GM21786 (cell line): ENCODE results near the gene SNX10.

Source experiments
- ATAC-seq: cut with Tn5 transposase; IDR thresholded peaks from one replicate; pipeline ENCODE4 v1.9.1; 2021; ENCODE audit not compliant: unreplicated experiment

SNX10 gene

GRCh38 chr7:26398756-26399509 lies 107.3 kb downstream of the SNX10 start:
- ATAC-seq, result peak; percentile 91

DNA sequence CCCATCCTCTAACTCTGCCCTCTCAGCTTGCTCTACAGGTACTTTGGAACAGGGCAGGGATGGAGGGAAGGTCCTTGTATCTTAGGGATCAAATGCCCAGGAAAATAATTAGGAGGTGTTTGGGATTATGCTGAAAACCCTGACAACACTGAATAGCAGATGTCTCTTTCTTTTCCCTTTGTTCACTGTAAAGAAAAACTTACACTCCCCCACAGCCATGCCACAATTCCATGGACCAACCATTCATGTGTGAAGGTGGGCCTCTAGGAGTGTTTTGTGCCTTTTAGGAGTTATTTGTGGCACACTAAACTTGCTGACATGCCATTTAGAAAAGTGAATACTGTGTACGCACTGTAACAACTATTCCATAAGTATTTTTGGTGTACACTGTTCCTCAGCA lies 108.1 kb downstream of the SNX10 start:
- ATAC-seq, result no peak

- ATAC-seq, result no peak
Measured at GRCh38 chr7:26403640-26404039, 112.0 kb downstream of the SNX10 start.

DNA sequence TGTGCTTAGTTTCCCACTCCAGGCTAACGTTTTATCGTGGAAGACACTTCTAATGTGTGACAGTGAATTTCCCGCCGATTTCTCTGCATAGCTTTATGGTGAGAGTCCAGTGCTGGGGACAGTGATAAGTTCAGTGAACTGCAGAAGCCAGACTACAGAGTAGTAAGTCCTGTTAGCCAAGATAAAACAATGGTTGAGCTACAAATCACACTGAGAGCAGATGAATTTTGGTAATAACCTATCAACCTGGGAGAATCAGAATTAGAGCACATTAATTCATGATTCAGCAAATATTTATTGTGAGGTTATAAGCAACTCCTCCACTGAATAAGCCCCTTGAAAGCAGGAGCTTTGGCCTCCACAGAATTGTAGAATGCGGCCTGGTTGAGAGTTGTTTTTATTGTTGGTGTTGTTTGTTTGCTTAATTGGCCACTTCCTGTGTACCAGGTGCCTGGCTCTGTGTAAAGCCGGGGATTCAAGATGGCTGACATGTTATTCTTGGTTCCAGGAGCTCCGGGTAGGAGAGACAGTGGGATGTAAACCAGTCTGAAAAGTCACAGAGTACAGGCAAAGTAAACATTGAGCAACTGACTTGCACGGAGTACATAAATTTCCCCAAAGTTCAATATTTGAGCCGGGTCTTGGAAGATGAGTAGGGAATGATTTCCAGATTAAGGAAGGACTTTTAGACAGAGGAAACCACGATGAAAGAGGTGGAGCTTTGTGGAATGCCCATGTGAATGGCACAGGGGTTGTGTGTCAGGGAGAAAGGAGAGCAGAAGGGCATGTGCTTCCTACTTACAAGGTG lies 112.7 kb downstream of the SNX10 start:
- no peak for ATAC-seq

DNA sequence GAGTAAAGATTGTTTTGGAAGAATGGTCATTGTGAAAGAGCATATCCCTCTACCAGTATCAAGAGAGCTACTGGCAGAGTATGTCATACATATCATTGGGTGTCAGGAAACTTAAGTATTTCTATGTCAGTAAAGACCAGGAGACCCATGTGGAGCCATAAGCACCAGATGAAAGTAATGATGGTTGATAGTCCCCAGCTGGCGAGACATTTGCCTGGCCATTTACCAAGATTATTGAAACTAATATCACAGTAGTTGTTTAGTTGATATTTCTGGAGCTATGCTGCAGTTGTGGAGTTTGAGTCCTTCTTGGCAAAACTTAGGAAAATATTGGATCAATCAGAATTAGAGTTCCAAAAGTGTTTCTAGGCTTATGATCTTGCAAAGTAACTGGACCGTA lies 114.8 kb downstream of the SNX10 start:
- ATAC-seq, result no peak

- no peak for ATAC-seq
Measured at GRCh38 chr7:26409661-26410547, 118.2 kb downstream of the SNX10 start.

GRCh38 chr7:26413007-26413691 lies 121.5 kb downstream of the SNX10 start:
- ATAC-seq, result no peak

DNA sequence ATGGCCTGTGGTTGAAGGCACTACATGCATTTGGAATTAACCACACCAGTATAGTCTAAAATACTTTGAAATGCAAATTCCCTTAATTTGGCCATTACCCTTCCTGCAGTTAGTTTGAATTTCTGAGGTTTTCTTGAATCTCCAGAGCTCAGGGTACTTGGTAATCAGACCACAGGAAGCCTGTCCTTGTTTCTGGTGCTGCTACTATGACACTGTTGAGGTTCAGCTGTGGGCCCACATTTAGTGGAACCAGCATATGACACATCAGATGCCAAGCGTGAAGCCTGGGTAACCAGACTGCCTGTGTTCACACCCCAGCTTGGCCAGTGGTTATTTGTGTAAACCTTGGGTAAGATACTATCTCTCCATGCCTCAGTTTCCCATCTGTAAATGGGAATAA lies 124.3 kb downstream of the SNX10 start:
- no peak for ATAC-seq

GRCh38 chr7:26417911-26418413 lies 126.3 kb downstream of the SNX10 start:
- no peak for ATAC-seq

GRCh38 chr7:26419198-26419597 lies 127.5 kb downstream of the SNX10 start:
- no peak for ATAC-seq

GRCh38 chr7:26420422-26421019 lies 128.9 kb downstream of the SNX10 start:
- no peak for ATAC-seq

- ATAC-seq, result no peak
Measured at GRCh38 chr7:26422761-26423160, 131.1 kb downstream of the SNX10 start.

GRCh38 chr7:26423436-26423835 lies 131.8 kb downstream of the SNX10 start:
- ATAC-seq, result no peak
